D721Med (cell line): ENCODE results near the gene GNAQ.

ENCODE experiments used
- DNase-seq: peaks from one replicate; pipeline ENCODE4 v3.0.0; 2011; ENCODE audit warnings: low spot score; ENCODE audit not compliant: insufficient read length
- FAIRE-seq: peaks from 2 replicates; lab custom pipeline; 2011; peaks lifted over from hg19 to GRCh38; lab: Jason Lieb, UNC
- CTCF ChIP-seq: IDR thresholded peaks from 2 replicates; pipeline ENCODE4 v1.5.1; 2012; ENCODE audit warnings: mild to moderate bottlenecking, control low read depth; ENCODE audit not compliant: insufficient read depth; ENCODE audit errors: missing control alignments

GNAQ gene

DNA sequence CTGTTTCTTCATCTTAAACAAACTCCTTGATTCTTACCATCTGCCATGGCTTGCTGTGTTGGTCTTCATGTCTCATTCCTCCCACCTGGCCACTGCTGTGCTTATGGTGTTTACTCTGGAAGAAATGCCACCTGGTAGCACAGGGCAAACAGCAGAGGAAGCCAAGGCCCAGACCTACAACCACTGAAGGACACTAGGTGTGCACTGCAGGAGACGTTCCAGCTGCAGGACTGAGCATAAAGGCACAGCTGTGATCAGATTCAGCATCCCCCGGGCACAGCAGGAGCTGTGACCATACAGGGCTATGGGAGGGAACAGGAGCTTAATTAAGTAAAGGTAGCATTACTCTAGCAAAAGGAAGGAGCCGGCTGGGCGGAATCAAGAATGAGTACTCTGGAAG is 12.6 kb upstream of the GNAQ start:
- no peak for TF ChIP-seq CTCF
- FAIRE-seq (no peak), DNase-seq (no peak)

DNA sequence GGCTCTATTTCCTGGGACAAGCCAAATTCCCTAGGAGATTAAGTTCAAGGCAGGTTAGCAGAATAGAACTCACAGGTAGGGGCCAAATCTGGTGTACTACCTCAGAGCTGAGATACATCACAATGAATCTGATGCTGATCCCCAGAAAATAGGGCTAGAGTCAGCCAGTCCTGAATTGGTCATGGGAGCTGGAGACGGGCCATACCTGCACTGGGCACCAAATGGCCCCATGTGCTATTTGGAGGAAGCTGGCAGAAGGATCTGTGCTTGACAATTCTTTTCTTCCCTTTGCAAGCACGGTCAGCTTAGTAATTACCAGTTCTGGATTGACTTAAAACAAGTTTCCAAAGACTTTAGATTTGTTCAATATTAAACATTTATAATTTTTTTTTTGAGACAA is 10.4 kb upstream of the GNAQ start:
- DNase-seq (no peak), FAIRE-seq (no peak)
- TF ChIP-seq CTCF = no peak

DNA sequence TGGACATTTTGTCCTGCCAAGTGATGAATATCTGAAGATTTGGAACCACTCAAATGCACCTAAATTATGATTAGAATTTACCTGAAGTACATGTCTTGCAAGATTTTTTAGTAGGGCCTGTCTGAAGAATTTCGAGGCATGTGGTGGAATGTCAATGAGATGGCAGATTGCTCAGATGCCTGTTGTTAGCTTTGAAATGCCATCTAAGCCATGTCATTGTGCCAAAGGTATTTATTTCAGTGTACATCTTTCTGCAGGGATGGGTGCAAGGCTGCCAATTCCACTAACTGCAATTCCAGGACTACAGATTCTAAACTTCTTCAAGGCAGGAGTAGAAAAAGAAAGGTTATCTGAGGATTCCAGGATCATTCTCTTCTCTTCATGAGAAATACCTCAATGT is 9.1 kb upstream of the GNAQ start:
- FAIRE-seq (no peak), DNase-seq (no peak)
- no peak for TF ChIP-seq CTCF

- FAIRE-seq = no peak
- no peak for TF ChIP-seq CTCF
- no peak for DNase-seq
Observed at GRCh38 chr9:78038620-78039300, 7.1 kb upstream of the GNAQ start.

GRCh38 chr9:78035383-78035993 is 3.9 kb upstream of the GNAQ start:
- DNase-seq = no peak
- FAIRE-seq = no peak
- TF ChIP-seq CTCF = peak; percentile 82

- TF ChIP-seq CTCF = no peak
- FAIRE-seq = no peak
- DNase-seq = no peak
Observed at GRCh38 chr9:78033870-78034269, 2.3 kb upstream of the GNAQ start.
